Panc1 (cell line): ENCODE data around the gene CERT1.

Source experiments
- POLR2AphosphoS5 ChIP-seq: IDR thresholded peaks from 2 replicates; pipeline ENCODE4 v1.6.1; 2012; ENCODE audit warnings: mild to moderate bottlenecking, low read depth, low read length, moderate library complexity
- TCF7L2 ChIP-seq: IDR thresholded peaks from 2 replicates; pipeline ENCODE4 v1.6.1; 2011; ENCODE audit warnings: mild to moderate bottlenecking, low read depth, low read length, inconsistent platforms
- TF ChIP-seq, protein P1 (sequence below): fragments of 450-650 bp; IDR thresholded peaks from 2 replicates; pipeline ENCODE4 v1.5.1; 2017; ENCODE audit warnings: mild to moderate bottlenecking

DNA sequence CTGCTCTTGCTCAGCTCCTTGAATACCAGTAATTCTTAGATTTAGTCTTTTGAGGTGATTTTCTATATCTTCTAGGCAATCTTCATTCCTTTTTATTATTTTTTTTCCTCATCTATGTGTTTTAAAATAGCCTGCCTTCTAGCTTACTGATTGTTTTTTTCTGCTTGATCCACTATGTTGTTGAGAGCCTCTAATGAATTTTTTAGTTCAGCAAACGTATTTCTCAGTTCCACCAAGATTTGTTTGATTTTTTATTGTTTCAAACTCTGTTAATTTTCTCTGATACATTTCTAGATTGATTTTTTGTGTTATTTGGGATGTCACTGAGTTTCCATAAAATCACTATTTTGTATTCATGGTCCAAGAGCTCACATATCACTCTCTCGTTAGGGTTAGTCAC is 9.8 kb upstream of the CERT1 start:
- TF ChIP-seq, protein P1, sequence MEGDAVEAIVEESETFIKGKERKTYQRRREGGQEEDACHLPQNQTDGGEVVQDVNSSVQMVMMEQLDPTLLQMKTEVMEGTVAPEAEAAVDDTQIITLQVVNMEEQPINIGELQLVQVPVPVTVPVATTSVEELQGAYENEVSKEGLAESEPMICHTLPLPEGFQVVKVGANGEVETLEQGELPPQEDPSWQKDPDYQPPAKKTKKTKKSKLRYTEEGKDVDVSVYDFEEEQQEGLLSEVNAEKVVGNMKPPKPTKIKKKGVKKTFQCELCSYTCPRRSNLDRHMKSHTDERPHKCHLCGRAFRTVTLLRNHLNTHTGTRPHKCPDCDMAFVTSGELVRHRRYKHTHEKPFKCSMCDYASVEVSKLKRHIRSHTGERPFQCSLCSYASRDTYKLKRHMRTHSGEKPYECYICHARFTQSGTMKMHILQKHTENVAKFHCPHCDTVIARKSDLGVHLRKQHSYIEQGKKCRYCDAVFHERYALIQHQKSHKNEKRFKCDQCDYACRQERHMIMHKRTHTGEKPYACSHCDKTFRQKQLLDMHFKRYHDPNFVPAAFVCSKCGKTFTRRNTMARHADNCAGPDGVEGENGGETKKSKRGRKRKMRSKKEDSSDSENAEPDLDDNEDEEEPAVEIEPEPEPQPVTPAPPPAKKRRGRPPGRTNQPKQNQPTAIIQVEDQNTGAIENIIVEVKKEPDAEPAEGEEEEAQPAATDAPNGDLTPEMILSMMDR = no peak
- no peak for TF ChIP-seq TCF7L2
- no peak for TF ChIP-seq POLR2AphosphoS5
